ENCODE measurements around the gene PTPRZ1. TPM values are rescaled to one million over a fixed set of nuclear protein-coding genes. Genes with fewer than 3 reads are reported as not detected.

PTPRZ1 gene
- total and polyA plus RNA-seq, 2 of the 4 experiments (the other 2 are of a cell fraction): not detected

DNA sequence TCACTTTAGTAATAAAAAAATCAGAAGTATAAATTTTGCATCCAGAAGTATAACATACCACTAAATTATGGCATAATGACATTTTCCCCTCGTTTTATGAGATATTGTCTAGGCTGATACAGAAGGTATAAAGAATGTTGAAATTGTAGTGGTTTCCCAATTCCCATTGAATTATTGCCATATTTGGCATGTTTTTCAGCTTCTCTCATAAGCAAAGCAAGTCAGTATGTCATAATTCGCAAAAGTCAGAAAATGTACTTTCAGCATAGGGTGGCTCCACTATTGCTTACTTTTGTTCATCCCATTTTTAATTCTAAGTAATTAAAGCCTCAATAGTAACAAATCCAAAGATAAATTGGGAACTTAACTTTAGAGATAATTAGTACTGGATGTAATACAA lies 19.7 kb upstream of the PTPRZ1 start:
- CTCF ChIA-PET: no interaction called here
- in situ Hi-C loops (cut with MboI; ENCODE audit: low sequenced_read_pairs): no loop called here
- H3K36me3 ChIP-seq (ENCODE audit: control insufficient read depth, insufficient read depth, low read length): no peaks in the 10 kb centered on the region
- intact Hi-C loops (cut with micrococcal nuclease): no loop called here
- H3K9ac ChIP-seq (ENCODE audit: low read depth, low read length): no peak overlapping the region
- no peak overlapping the region for H3K18ac ChIP-seq (ENCODE audit: low read depth, low read length)
- H4K5ac ChIP-seq (ENCODE audit: low read depth, low read length): no peak overlapping the region
- H3K23ac ChIP-seq (ENCODE audit: low read depth, low read length): no peak overlapping the region
- no peak overlapping the region for H3K14ac ChIP-seq (replicated peaks; ENCODE audit: low read depth, low read length)
- no peak overlapping the region for H2BK120ac ChIP-seq (ENCODE audit: low read depth, low read length)
- H4K91ac ChIP-seq (ENCODE audit: insufficient read depth, low read depth, low read length): no peak overlapping the region
- no peak overlapping the region for H2BK5ac ChIP-seq (ENCODE audit: low read depth, low read length, poor library complexity, severe bottlenecking)
- H3K79me1 ChIP-seq (ENCODE audit: low read depth in 1 of 2, low read length in 2 of 2): no peaks in the 10 kb centered on the region
- no peaks in the 10 kb centered on the region for H3K4me1 ChIP-seq (ENCODE audit: control insufficient read depth, insufficient read depth, low read length)
- H4K20me1 ChIP-seq (ENCODE audit: insufficient read depth, low read length): no peaks in the 10 kb centered on the region
- H2AK9ac ChIP-seq (replicated peaks; ENCODE audit: low read depth, low read length, poor library complexity): no peak overlapping the region
- ATAC-seq (ENCODE audit: low read depth): no peak
- H4K8ac ChIP-seq (ENCODE audit: low read depth in 2 of 2, low read length in 2 of 2): no peak overlapping the region
- no peaks in the 10 kb centered on the region for H3K9me1 ChIP-seq (ENCODE audit: insufficient read depth, low read length)
- no peak overlapping the region for H3K4me2 ChIP-seq (ENCODE audit: low read depth, low read length)
- no peak overlapping the region for H3K4ac ChIP-seq (ENCODE audit: low read depth, low read length)
- no peak overlapping the region for H2AFZ ChIP-seq (replicated peaks; ENCODE audit: low read length, poor library complexity)
- no peak overlapping the region for H2BK20ac ChIP-seq (ENCODE audit: low read depth, low read length)
- H2BK15ac ChIP-seq (ENCODE audit: low read depth, low read length): no peak overlapping the region
- TF ChIP-seq USF2 (IDR thresholded peaks at IDR 0.05; ENCODE audit: low read depth, low read length): no peak
- no peak for TF ChIP-seq CEBPB (IDR thresholded peaks at IDR 0.05; ENCODE audit: low read depth, low read length)
- TF ChIP-seq BHLHE40 (IDR thresholded peaks at IDR 0.05; ENCODE audit: low read depth, low read length): no peak
- no peak for TF ChIP-seq MXI1 (IDR thresholded peaks at IDR 0.05; ENCODE audit: borderline replicate concordance, low read depth, low read length)
- no peak for TF ChIP-seq RFX5 (IDR thresholded peaks at IDR 0.05; ENCODE audit: low read depth, low read length)
- TF ChIP-seq RAD21 (IDR thresholded peaks at IDR 0.05; ENCODE audit: low read length): no peak
- no peak for TF ChIP-seq RCOR1 (IDR thresholded peaks at IDR 0.05; ENCODE audit: insufficient replicate concordance, low read length)
- TF ChIP-seq CTCF (conservative IDR thresholded peaks at IDR 0.05; ENCODE audit: low read depth, low read length): no peak
- no peak for TF ChIP-seq NFE2L2 (IDR thresholded peaks at IDR 0.05; ENCODE audit: low read depth, low read length)
- no peak for TF ChIP-seq POLR2A (IDR thresholded peaks at IDR 0.05; ENCODE audit: low read depth, low read length)
- TF ChIP-seq, protein P1, sequence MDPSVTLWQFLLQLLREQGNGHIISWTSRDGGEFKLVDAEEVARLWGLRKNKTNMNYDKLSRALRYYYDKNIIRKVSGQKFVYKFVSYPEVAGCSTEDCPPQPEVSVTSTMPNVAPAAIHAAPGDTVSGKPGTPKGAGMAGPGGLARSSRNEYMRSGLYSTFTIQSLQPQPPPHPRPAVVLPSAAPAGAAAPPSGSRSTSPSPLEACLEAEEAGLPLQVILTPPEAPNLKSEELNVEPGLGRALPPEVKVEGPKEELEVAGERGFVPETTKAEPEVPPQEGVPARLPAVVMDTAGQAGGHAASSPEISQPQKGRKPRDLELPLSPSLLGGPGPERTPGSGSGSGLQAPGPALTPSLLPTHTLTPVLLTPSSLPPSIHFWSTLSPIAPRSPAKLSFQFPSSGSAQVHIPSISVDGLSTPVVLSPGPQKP (IDR thresholded peaks at IDR 0.05; ENCODE audit: borderline replicate concordance, low read depth, low read length): no peak
- TF ChIP-seq SMC3 (IDR thresholded peaks at IDR 0.05; ENCODE audit: low read depth, low read length): no peak
- TF ChIP-seq FOS (IDR thresholded peaks at IDR 0.05; ENCODE audit: low read depth, low read length): no peak
- TF ChIP-seq MAFK (IDR thresholded peaks at IDR 0.05; ENCODE audit: low read depth, low read length): no peak
- TF ChIP-seq CHD1 (IDR thresholded peaks at IDR 0.05; ENCODE audit: low read depth, low read length): no peak
- no peak for TF ChIP-seq MAZ (IDR thresholded peaks at IDR 0.05; ENCODE audit: borderline replicate concordance, low read depth, low read length)
- H3K27me3 ChIP-seq (ENCODE audit: control insufficient read depth, insufficient read depth, low read length): no peaks in the 10 kb centered on the region
- H3K56ac ChIP-seq (ENCODE audit: extremely low read depth, insufficient read depth, low read length): no peak overlapping the region
- no peak overlapping the region for H3K4me3 ChIP-seq (ENCODE audit: insufficient read depth, low read depth, low read length)
- POLR2A ChIA-PET (ENCODE audit: unreplicated experiment): no interaction called here
- no TSS peak for BruUV-seq (replicated peaks)
- H3K27ac ChIP-seq (ENCODE audit: insufficient read depth, low read length): no peak overlapping the region
- H3K9me3 ChIP-seq (ENCODE audit: control insufficient read depth, insufficient read depth, low read length): no peaks in the 10 kb centered on the region
- no peak overlapping the region for H2AK5ac ChIP-seq (ENCODE audit: low read depth, low read length)
- dilution Hi-C loops (cut with HindIII; ENCODE audit: low sequenced_read_pairs, unreplicated experiment): no loop called here
- no peak for DNase-seq
- no CpG with 5 or more reads among the region's 2 CpGs for WGBS, 2 experiments (ENCODE audit: extremely low coverage in 2 of 2, insufficient read length in 1 of 2)
